Stomach (tissue), 4 donors: ENCODE data around the gene CTRB2.

Experiments used
- EP300 ChIP-seq: sonication (generic); formaldehyde crosslinking; IDR thresholded peaks from one replicate; pipeline ENCODE4 v1.6.1; 2017; ENCODE audit warnings: antibody characterized with exemption
- POLR2A ChIP-seq, 4 donors: fragments of 450-650 bp; IDR thresholded peaks; one replicate each; pipeline ENCODE4 v1.6.1; 2016; ENCODE audit warnings: antibody characterized with exemption in 4 of 4, control low read depth in 2 of 4, mild to moderate bottlenecking in 1 of 4, moderate library complexity in 1 of 4
- POLR2AphosphoS5 ChIP-seq, 3 donors: sonication (generic); formaldehyde crosslinking; IDR thresholded peaks; one replicate each; pipeline ENCODE4 v1.6.1; 2016; ENCODE audit warnings: antibody characterized with exemption in 3 of 3
- TF ChIP-seq, protein P1 (sequence below), 7 experiments: fragments of 450-650 bp in 4 of 7; fragments of 200-600 bp in 3 of 7; sonication (generic) in 3 of 7; IDR thresholded peaks; one replicate each; pipeline ENCODE4 v1.5.1; 2016 to 2019; ENCODE audit warnings: antibody characterized with exemption in 7 of 7, control low read depth in 2 of 7, mild to moderate bottlenecking in 1 of 7

DNA sequence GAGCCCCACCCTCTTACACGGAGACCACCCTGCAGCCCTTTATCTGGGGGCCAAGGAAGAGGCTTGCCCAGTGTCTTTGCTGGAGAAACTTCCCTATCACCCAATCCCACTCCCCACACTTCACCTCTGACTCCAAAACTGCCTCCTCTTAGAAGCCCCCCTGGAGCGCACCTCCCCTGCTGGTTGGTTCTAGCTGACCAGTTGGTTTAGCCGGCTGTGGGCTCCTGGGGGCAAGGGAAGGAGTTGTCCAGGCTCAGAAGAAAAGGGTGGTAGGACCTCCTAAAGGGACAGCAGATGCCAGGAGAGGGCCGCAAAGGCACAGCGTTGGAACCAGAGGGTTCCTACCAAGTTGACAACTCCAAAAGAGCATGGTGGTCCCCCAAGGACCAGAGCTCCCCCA is 42.5 kb upstream of the CTRB2 start:
- TF ChIP-seq, protein P1, sequence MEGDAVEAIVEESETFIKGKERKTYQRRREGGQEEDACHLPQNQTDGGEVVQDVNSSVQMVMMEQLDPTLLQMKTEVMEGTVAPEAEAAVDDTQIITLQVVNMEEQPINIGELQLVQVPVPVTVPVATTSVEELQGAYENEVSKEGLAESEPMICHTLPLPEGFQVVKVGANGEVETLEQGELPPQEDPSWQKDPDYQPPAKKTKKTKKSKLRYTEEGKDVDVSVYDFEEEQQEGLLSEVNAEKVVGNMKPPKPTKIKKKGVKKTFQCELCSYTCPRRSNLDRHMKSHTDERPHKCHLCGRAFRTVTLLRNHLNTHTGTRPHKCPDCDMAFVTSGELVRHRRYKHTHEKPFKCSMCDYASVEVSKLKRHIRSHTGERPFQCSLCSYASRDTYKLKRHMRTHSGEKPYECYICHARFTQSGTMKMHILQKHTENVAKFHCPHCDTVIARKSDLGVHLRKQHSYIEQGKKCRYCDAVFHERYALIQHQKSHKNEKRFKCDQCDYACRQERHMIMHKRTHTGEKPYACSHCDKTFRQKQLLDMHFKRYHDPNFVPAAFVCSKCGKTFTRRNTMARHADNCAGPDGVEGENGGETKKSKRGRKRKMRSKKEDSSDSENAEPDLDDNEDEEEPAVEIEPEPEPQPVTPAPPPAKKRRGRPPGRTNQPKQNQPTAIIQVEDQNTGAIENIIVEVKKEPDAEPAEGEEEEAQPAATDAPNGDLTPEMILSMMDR (IDR thresholded peaks at IDR 0.05) = no peak
- TF ChIP-seq POLR2A (IDR thresholded peaks at IDR 0.05) (no peak), POLR2AphosphoS5 (IDR thresholded peaks at IDR 0.05) (no peak), EP300 (no peak)
